T follicular helper cell (primary cell): ENCODE data around the gene RYK.
"Not testable (repeated sequence)": the region's sequence is repeated elsewhere in the genome, so short reads cannot be mapped to it uniquely, and the experiment has no call there.

Source experiments
- DNase-seq: peaks from one replicate; pipeline ENCODE4 v3.0.0-alpha.2; 2020; ENCODE audit warnings: low read depth

Gene RYK

GRCh38 chr3:134255404-134255803 is 4.7 kb upstream of the RYK start:
- DNase-seq, result no peak

GRCh38 chr3:134253475-134254226 is 3.0 kb upstream of the RYK start:
- DNase-seq, result no peak

GRCh38 chr3:134252766-134253165 is 2.1 kb upstream of the RYK start:
- DNase-seq, result no peak

- DNase-seq, result no peak
Observed at GRCh38 chr3:134251731-134252391, 1.2 kb upstream of the RYK start.

- DNase-seq, result peak; percentile 12
Observed at GRCh38 chr3:134249935-134250716, 533 bp downstream of the RYK start.

GRCh38 chr3:134249296-134249841 is 1.3 kb downstream of the RYK start:
- no peak for DNase-seq

GRCh38 chr3:134244921-134245320 is 5.7 kb downstream of the RYK start:
- DNase-seq, result no peak

- DNase-seq, result no peak
Observed at GRCh38 chr3:134242649-134243617, 7.7 kb downstream of the RYK start.

GRCh38 chr3:134239538-134239937 is 11.1 kb downstream of the RYK start:
- no peak for DNase-seq

- no peak for DNase-seq
Observed at GRCh38 chr3:134237454-134238145, 13.1 kb downstream of the RYK start.

- DNase-seq, result no peak
Observed at GRCh38 chr3:134236505-134237170, 14.0 kb downstream of the RYK start.

- DNase-seq, result no peak
Observed at GRCh38 chr3:134235577-134236076, 15.0 kb downstream of the RYK start.

GRCh38 chr3:134232951-134233350 is 17.7 kb downstream of the RYK start:
- DNase-seq, result no peak

- DNase-seq, result no peak
Observed at GRCh38 chr3:134232151-134232550, 18.5 kb downstream of the RYK start.

- DNase-seq, result no peak
Observed at GRCh38 chr3:134231131-134231530, 19.5 kb downstream of the RYK start.

- no peak for DNase-seq
Observed at GRCh38 chr3:134229038-134229437, 21.6 kb downstream of the RYK start.

- DNase-seq, result no peak
Observed at GRCh38 chr3:134228479-134228878, 22.2 kb downstream of the RYK start.

GRCh38 chr3:134228035-134228434 is 22.6 kb downstream of the RYK start:
- DNase-seq, result no peak

- not testable (repeated sequence) for DNase-seq
Observed at GRCh38 chr3:134224796-134225156, 25.9 kb downstream of the RYK start.

- DNase-seq, result no peak
Observed at GRCh38 chr3:134222835-134223234, 27.8 kb downstream of the RYK start.
